ENCODE data around the gene ATG101.

ATG101 gene

DNA sequence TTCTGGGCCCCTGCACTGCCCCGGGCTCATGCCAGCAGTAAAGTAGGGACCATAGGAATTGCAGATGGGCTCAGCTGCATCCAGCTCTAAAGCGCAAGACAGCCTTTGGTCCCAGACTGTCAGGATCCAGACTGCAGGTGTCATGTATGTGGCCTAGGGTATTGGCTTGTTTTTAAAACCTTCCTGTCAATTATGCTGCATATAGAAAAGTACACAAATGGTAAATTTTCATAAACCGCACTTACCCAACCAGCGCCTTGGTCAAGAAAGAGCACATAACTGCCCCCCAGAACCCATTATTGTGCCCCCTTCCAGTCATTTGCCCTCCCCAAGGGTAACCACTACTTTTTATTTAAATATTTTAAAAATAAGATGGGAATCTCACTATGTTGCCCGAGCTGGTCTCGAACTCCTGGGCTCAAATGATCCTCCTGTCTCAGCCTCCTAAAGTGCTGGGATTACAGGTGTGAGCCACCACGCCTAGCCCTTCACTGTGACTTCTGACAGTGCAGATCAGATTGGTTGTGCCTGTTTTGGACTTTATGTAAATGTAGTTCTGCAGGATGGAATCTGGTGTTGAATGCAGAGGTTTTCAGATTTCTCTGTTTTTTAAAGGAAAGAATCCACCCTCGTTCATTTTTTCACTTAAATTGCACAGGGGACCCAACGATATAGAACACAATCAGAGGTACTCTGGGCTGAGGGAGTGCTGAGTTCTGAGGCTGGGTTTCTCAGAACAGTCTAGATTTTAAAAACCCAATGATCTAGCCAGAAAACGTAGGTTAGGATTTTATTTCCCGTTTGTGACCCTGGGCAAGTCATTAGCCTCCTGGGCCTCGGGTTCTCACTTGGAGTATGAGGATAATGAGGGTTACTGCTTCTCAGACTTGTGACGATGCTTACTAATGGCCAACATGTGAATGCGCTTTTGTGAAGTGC lies 11.9 kb upstream of the ATG101 start:
- no peak overlapping the region for H3K4me3 ChIP-seq (ENCODE audit: low read depth, low read length)
- ChIA-PET POLR2A (no interaction called here), CTCF (interaction anchor here (0.9 to 45.6 kb wide), 3 partner anchors 11 to 25 kb away, joined by 3 to 1695 read pairs (median 9); no protein-coding TSS in a partner anchor)
- TF ChIP-seq, protein P1, sequence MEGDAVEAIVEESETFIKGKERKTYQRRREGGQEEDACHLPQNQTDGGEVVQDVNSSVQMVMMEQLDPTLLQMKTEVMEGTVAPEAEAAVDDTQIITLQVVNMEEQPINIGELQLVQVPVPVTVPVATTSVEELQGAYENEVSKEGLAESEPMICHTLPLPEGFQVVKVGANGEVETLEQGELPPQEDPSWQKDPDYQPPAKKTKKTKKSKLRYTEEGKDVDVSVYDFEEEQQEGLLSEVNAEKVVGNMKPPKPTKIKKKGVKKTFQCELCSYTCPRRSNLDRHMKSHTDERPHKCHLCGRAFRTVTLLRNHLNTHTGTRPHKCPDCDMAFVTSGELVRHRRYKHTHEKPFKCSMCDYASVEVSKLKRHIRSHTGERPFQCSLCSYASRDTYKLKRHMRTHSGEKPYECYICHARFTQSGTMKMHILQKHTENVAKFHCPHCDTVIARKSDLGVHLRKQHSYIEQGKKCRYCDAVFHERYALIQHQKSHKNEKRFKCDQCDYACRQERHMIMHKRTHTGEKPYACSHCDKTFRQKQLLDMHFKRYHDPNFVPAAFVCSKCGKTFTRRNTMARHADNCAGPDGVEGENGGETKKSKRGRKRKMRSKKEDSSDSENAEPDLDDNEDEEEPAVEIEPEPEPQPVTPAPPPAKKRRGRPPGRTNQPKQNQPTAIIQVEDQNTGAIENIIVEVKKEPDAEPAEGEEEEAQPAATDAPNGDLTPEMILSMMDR (IDR thresholded peaks at IDR 0.05; ENCODE audit: insufficient read depth, low read length, missing control alignments): no peak
- DNase-seq (ENCODE audit: low read depth, low spot score): no peak

DNA sequence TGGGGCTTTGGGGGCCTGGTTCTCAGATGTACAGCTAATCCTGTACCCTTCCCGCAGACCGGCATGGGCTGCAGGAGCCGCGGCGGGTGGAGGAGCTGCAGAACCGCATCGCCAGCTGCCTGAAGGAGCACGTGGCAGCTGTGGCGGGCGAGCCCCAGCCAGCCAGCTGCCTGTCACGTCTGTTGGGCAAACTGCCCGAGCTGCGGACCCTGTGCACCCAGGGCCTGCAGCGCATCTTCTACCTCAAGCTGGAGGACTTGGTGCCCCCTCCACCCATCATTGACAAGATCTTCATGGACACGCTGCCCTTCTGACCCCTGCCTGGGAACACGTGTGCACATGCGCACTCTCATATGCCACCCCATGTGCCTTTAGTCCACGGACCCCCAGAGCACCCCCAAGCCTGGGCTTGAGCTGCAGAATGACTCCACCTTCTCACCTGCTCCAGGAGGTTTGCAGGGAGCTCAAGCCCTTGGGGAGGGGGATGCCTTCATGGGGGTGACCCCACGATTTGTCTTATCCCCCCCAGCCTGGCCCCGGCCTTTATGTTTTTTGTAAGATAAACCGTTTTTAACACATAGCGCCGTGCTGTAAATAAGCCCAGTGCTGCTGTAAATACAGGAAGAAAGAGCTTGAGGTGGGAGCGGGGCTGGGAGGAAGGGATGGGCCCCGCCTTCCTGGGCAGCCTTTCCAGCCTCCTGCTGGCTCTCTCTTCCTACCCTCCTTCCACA lies 11.0 kb upstream of the ATG101 start:
- TF ChIP-seq, protein P1 (IDR thresholded peaks at IDR 0.05; ENCODE audit: insufficient read depth, low read length, missing control alignments): no peak
- H3K4me3 ChIP-seq (ENCODE audit: low read depth, low read length): no peak overlapping the region
- ChIA-PET POLR2A (interaction anchor here (1.9 kb wide), 1 partner anchor 7 kb away, joined by 5 read pairs; the partner anchor contains the start of gene NR4A1), CTCF (interaction anchor here (1.1 to 45.6 kb wide), 4 partner anchors 9 to 26 kb away, joined by 4 to 1695 read pairs (median 20); partner anchors contain the start of gene ATG101)
- DNase-seq (ENCODE audit: low read depth, low spot score): no peak

- POLR2A ChIA-PET: interaction anchor here (1.4 to 1.9 kb wide), 2 partner anchors 9 to 10 kb away, joined by 3 to 5 read pairs; partner anchors contain the start of genes ATG101 and NR4A1
- TF ChIP-seq, protein P1 (IDR thresholded peaks at IDR 0.05; ENCODE audit: insufficient read depth, low read length, missing control alignments): no peak
- DNase-seq (ENCODE audit: low read depth, low spot score): no peak
- CTCF ChIA-PET: interaction anchor here (1.1 to 45.6 kb wide), 5 partner anchors 8 to 27 kb away, joined by 4 to 1695 read pairs (median 5); partner anchors contain the start of gene ATG101
- H3K4me3 ChIP-seq (ENCODE audit: low read depth, low read length): no peak overlapping the region
Observed at GRCh38 chr12:52059582-52060497, 9.9 kb upstream of the ATG101 start.

DNA sequence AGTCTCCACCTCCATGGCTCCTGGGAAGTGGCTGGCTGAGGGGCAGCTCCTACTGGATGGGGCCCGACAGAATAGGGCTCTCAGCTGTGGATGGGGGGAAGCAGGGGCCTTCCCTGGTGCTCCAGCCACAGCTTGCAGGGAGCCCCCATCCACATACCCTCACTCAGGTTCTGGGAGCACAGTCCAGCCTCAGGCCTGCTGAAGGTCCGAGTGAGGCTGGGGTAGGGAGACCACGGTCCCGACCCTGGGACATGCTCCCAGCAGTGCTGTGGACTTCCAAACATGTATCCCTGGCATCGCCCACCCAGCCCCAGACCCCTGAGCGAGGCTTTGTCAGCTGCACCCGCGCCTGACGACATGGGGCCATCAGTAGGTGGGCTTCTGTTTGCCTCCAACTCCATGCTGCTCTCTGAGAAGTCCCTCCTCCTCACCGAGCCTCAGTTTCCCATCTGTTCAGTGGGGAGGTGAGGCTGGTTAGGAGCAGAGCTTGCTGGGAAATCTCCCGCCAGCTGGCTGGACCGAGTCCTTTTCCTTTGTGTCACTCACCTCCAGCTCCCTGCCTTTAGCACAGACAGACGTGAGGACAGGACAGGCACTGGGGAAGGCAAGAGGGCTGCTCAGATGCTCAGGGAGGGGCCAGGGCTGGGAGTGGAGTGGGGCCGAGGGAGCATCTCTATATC lies 9.1 kb upstream of the ATG101 start:
- H3K4me3 ChIP-seq (ENCODE audit: low read depth, low read length): no peak overlapping the region
- DNase-seq (ENCODE audit: low read depth, low spot score): no peak
- POLR2A ChIA-PET: interaction anchor here (1.4 to 1.9 kb wide), 2 partner anchors 9 kb away, joined by 3 to 5 read pairs; partner anchors contain the start of genes ATG101 and NR4A1
- TF ChIP-seq, protein P1 (IDR thresholded peaks at IDR 0.05; ENCODE audit: insufficient read depth, low read length, missing control alignments): no peak
- CTCF ChIA-PET: interaction anchor here (1.6 to 45.6 kb wide), 3 partner anchors 10 to 28 kb away, joined by 5 to 1695 read pairs (median 35); partner anchors contain the start of gene ATG101

DNA sequence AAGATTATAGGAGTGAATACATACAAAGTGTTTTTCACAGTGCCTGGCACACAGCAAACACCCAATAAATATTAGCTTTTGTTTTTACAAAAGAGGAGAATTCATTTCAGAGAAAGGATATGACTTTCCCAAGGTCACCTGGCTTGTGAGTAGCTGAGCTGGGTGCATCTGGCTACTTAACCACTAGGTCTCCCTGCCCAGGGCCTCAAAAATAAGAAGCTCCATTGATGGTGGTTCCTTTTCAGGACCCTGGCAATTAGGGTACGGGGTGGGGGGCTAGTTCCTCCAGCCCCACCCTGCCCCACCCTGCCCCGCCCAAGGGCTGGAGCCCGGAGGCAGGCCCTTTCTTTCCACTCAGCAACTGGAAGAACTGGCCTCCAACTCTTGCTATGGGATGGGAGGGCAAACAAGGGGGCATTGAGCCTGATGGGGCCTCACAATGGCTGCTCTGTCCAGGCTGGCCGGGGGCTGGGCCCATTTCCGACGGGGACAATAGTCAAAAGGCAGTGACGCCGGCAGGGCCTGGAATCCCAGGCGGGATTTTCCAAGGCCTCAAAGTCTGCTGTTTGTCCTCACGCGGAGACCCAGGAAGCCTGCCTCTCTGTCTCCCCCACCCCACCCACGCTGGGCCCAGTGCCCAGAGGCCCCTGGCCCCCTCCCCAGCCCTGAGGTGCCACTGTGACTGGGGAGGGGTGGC lies 8.2 kb upstream of the ATG101 start:
- ChIA-PET CTCF (interaction anchor here (1.6 to 45.6 kb wide), 4 partner anchors 9 to 29 kb away, joined by 5 to 1695 read pairs (median 22); partner anchors contain the start of gene ATG101), POLR2A (interaction anchor here (1.8 kb wide), 1 partner anchor 10 kb away, joined by 10 read pairs; the partner anchor contains the start of gene NR4A1)
- TF ChIP-seq, protein P1 (IDR thresholded peaks at IDR 0.05; ENCODE audit: insufficient read depth, low read length, missing control alignments): no peak
- no peak overlapping the region for H3K4me3 ChIP-seq (ENCODE audit: low read depth, low read length)
- DNase-seq (ENCODE audit: low read depth, low spot score): no peak
